HEK293T (cell line): ENCODE results near the gene PGM5.

Experiments used
- ARNT ChIP-seq: fragments of 450-650 bp; IDR thresholded peaks from 2 replicates; pipeline ENCODE4 v1.6.1; 2017; ENCODE audit warnings: mild to moderate bottlenecking
- ELF4 ChIP-seq: fragments of 450-650 bp; IDR thresholded peaks from 2 replicates; pipeline ENCODE4 v1.6.1; 2017; ENCODE audit warnings: antibody characterized with exemption
- FOXK2 ChIP-seq: fragments of 450-650 bp; IDR thresholded peaks from 2 replicates; pipeline ENCODE4 v1.6.1; 2016; ENCODE audit warnings: mild to moderate bottlenecking
- FOXM1 ChIP-seq: fragments of 450-650 bp; IDR thresholded peaks from 2 replicates; pipeline ENCODE4 v1.6.1; 2017; ENCODE audit warnings: mild to moderate bottlenecking, borderline replicate concordance
- NFRKB ChIP-seq: fragments of 450-650 bp; IDR thresholded peaks from 2 replicates; pipeline ENCODE4 v1.6.1; 2016; ENCODE audit warnings: mild to moderate bottlenecking, moderate library complexity
- PKNOX1 ChIP-seq: fragments of 450-650 bp; IDR thresholded peaks from 2 replicates; pipeline ENCODE4 v1.6.1; 2016
- SUZ12 ChIP-seq: fragments of 450-650 bp; IDR thresholded peaks from 2 replicates; pipeline ENCODE4 v1.6.1; 2016; ENCODE audit warnings: mild to moderate bottlenecking
- TARDBP ChIP-seq: fragments of 450-650 bp; IDR thresholded peaks from 2 replicates; pipeline ENCODE4 v1.6.1; 2016

- TF ChIP-seq FOXM1 (no peak), ARNT (no peak), SUZ12 (no peak), NFRKB (no peak), ELF4 (no peak), TARDBP (no peak), PKNOX1 (no peak), FOXK2 (no peak)
These were observed 206.1 kb downstream of the PGM5 start for GRCh38 chr9:68562461-68562860.
